GM21423 (cell line): ENCODE data around the gene FAM78A.
"Not testable (repeated sequence)": the region's sequence is repeated elsewhere in the genome, so short reads cannot be mapped to it uniquely, and the experiment has no call there.

Experiments
- ATAC-seq: cut with Tn5 transposase; IDR thresholded peaks from one replicate; pipeline ENCODE4 v1.9.1; 2021; ENCODE audit warnings: mild to moderate bottlenecking, moderate library complexity; ENCODE audit not compliant: unreplicated experiment

The FAM78A gene

DNA sequence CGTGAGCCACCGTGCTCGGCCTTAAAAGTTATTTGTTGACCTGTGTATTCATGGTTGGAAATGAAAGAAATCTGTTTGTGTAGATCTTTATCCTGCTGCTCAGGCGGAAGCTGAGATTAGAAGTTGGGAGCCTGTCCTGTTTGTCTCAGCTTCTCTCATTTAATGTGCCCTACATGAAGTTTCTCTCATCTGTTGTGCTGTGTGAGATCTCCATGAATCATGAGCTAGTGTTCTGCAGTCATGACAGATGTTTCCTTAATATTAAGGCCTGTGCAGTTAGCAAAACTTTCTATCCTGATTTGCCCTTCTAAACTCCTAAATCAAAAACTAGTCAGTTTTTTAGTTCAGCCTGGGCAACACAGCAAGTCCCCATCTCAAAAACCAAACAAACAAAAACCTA, 59.5 kb downstream of the FAM78A start:
- no peak for ATAC-seq

GRCh38 chr9:131214876-131215275, 61.4 kb downstream of the FAM78A start:
- no peak for ATAC-seq

GRCh38 chr9:131214286-131214856, 61.9 kb downstream of the FAM78A start:
- ATAC-seq, result no peak

DNA sequence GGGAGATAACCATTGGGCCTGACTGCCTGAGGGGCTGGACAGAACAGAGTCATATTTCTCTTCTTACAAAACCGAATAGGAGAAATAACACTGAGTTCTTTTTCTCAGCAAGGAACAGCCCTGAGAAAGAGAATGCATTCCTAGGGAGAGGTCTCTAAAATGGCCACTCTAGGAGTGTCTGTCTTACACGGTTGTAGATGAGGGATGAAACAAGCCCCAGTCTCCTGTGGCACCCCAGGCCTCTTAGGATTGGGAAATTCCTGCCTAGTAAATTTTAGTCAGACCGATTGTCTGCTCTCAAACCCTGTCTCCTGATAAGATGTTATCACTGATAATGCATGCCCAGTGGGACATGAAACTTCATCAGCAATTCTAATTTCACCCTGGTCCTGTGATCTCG, 64.4 kb downstream of the FAM78A start:
- ATAC-seq, result not testable (repeated sequence)
